T-helper 17 cell (primary cell): Measurements from ENCODE around the gene TAL2. TPM values are rescaled to one million over a fixed set of nuclear protein-coding genes. Genes with fewer than 3 reads are reported as not detected.

Experiments
- ATAC-seq: fragments of 150-1000 bp; cut with Tn5 transposase; 2 replicates; pipeline ENCODE4 v1.10.0; 2021; ENCODE audit warnings: mild to moderate bottlenecking, moderate library complexity
- DNase-seq, 3 donors: peaks; one replicate each; pipeline versions ENCODE4 v3.0.0 to v3.0.0-alpha.2; 2020 to 2021
- H3K9me3 ChIP-seq: one replicate; pipeline ENCODE4 v1.7.0; 2013; ENCODE audit warnings: low read length, mild to moderate bottlenecking; ENCODE audit not compliant: control insufficient read depth, poor library complexity, severe bottlenecking
- H3K27ac Mint-ChIP-seq: one replicate; pipeline ENCODE4 v1.8.0; 2022; ENCODE audit warnings: mild to moderate bottlenecking, moderate library complexity, mixed read lengths
- H3K27me3 Mint-ChIP-seq: one replicate; pipeline ENCODE4 v1.8.0; 2022; ENCODE audit warnings: mixed read lengths
- H3K36me3 Mint-ChIP-seq: one replicate; pipeline ENCODE4 v1.8.0; 2022; ENCODE audit warnings: low read depth, mixed read lengths
- H3K4me1 Mint-ChIP-seq: one replicate; pipeline ENCODE4 v1.8.0; 2022; ENCODE audit warnings: mild to moderate bottlenecking, mixed read lengths
- H3K4me3 Mint-ChIP-seq: one replicate; pipeline ENCODE4 v1.8.0; 2022; ENCODE audit warnings: mild to moderate bottlenecking, moderate library complexity, mixed read lengths
- total RNA-seq, 4 donors: library from RNA in 2 of 4; stranded (reverse) in 2 of 4; gene quantifications; one replicate each; pipeline ENCODE4 v1.2.3 and lab custom pipeline; 2022 to 2026

TAL2 gene
- total RNA-seq, 2 donors from 2014 or later, result not detected

GRCh38 chr9:105656131-105656921 is 5.9 kb upstream of the TAL2 start:
- Mint-ChIP-seq H3K27me3 (peaks cover 42% of the 10 kb centered on the region), H3K4me1 (peaks cover 15% of the 10 kb centered on the region), H3K36me3 (peaks cover 7% of the 10 kb centered on the region), H3K27ac (no peak overlapping the region), H3K4me3 (peak overlapping the region; percentile 81)
- ATAC-seq (peak; percentile 63), DNase-seq (no peak)
- H3K9me3 ChIP-seq, result no peaks in the 10 kb centered on the region

- Mint-ChIP-seq H3K36me3 (peaks cover 7% of the 10 kb centered on the region), H3K4me3 (no peak overlapping the region), H3K27me3 (peaks cover 46% of the 10 kb centered on the region), H3K27ac (no peak overlapping the region), H3K4me1 (peaks cover 15% of the 10 kb centered on the region)
- no peak for ATAC-seq
- H3K9me3 ChIP-seq, result no peaks in the 10 kb centered on the region
- no peak for DNase-seq
These were observed 3.9 kb upstream of the TAL2 start for GRCh38 chr9:105658351-105658750.

- no peak overlapping the region for H3K27ac Mint-ChIP-seq
- H3K27me3 Mint-ChIP-seq, result peaks cover 34% of the 10 kb centered on the region
- no peak overlapping the region for H3K4me3 Mint-ChIP-seq
- peaks cover 8% of the 10 kb centered on the region for H3K4me1 Mint-ChIP-seq
- no peaks in the 10 kb centered on the region for H3K9me3 ChIP-seq
- ATAC-seq (no peak), DNase-seq (no peak)
- peaks cover 3% of the 10 kb centered on the region for H3K36me3 Mint-ChIP-seq
These were observed 1.2 kb upstream of the TAL2 start for GRCh38 chr9:105661011-105661410.

- no peaks in the 10 kb centered on the region for H3K36me3 Mint-ChIP-seq
- no peak for DNase-seq
- peaks cover 11% of the 10 kb centered on the region for H3K27me3 Mint-ChIP-seq
- no peaks in the 10 kb centered on the region for H3K9me3 ChIP-seq
- no peak overlapping the region for H3K27ac Mint-ChIP-seq
- H3K4me1 Mint-ChIP-seq, result no peaks in the 10 kb centered on the region
- no peak overlapping the region for H3K4me3 Mint-ChIP-seq
- ATAC-seq, result no peak
These were observed 1.7 kb downstream of the TAL2 start for GRCh38 chr9:105663914-105664313.

- Mint-ChIP-seq H3K27ac (no peak overlapping the region), H3K4me1 (peaks cover 4% of the 10 kb centered on the region), H3K4me3 (no peak overlapping the region), H3K27me3 (peaks cover 14% of the 10 kb centered on the region), H3K36me3 (no peaks in the 10 kb centered on the region)
- H3K9me3 ChIP-seq, result no peaks in the 10 kb centered on the region
- ATAC-seq (no peak), DNase-seq (no peak)
These were observed 5.6 kb downstream of the TAL2 start for GRCh38 chr9:105667867-105668266.

GRCh38 chr9:105670315-105670714 is 8.1 kb downstream of the TAL2 start:
- no peak overlapping the region for H3K27ac Mint-ChIP-seq
- no peaks in the 10 kb centered on the region for H3K9me3 ChIP-seq
- no peaks in the 10 kb centered on the region for H3K36me3 Mint-ChIP-seq
- ATAC-seq (no peak), DNase-seq (no peak)
- peaks cover 4% of the 10 kb centered on the region for H3K4me1 Mint-ChIP-seq
- peaks cover 14% of the 10 kb centered on the region for H3K27me3 Mint-ChIP-seq
- no peak overlapping the region for H3K4me3 Mint-ChIP-seq

GRCh38 chr9:105670775-105671174 is 8.5 kb downstream of the TAL2 start:
- ATAC-seq, result no peak
- no peaks in the 10 kb centered on the region for H3K9me3 ChIP-seq
- Mint-ChIP-seq H3K27me3 (peaks cover 14% of the 10 kb centered on the region), H3K4me3 (no peak overlapping the region), H3K36me3 (no peaks in the 10 kb centered on the region), H3K4me1 (peaks cover 4% of the 10 kb centered on the region), H3K27ac (no peak overlapping the region)
- DNase-seq, result no peak

- Mint-ChIP-seq H3K27ac (no peak overlapping the region), H3K4me1 (peaks cover 4% of the 10 kb centered on the region), H3K36me3 (no peaks in the 10 kb centered on the region), H3K27me3 (peaks cover 14% of the 10 kb centered on the region), H3K4me3 (no peak overlapping the region)
- H3K9me3 ChIP-seq, result no peaks in the 10 kb centered on the region
- no peak for DNase-seq
- ATAC-seq, result no peak
These were observed 10.5 kb downstream of the TAL2 start for GRCh38 chr9:105672711-105673234.

GRCh38 chr9:105673850-105674387 is 11.7 kb downstream of the TAL2 start:
- H3K36me3 Mint-ChIP-seq, result no peaks in the 10 kb centered on the region
- no peak overlapping the region for H3K27ac Mint-ChIP-seq
- DNase-seq, result no peak
- no peaks in the 10 kb centered on the region for H3K9me3 ChIP-seq
- H3K27me3 Mint-ChIP-seq, result peaks cover 14% of the 10 kb centered on the region
- H3K4me3 Mint-ChIP-seq, result no peak overlapping the region
- ATAC-seq, result no peak
- peaks cover 4% of the 10 kb centered on the region for H3K4me1 Mint-ChIP-seq

- H3K27me3 Mint-ChIP-seq, result peaks cover 13% of the 10 kb centered on the region
- H3K9me3 ChIP-seq, result no peaks in the 10 kb centered on the region
- H3K4me1 Mint-ChIP-seq, result no peaks in the 10 kb centered on the region
- DNase-seq (no peak), ATAC-seq (no peak)
- no peaks in the 10 kb centered on the region for H3K36me3 Mint-ChIP-seq
- no peak overlapping the region for H3K27ac Mint-ChIP-seq
- H3K4me3 Mint-ChIP-seq, result no peak overlapping the region
These were observed 14.2 kb downstream of the TAL2 start for GRCh38 chr9:105676351-105676923.

- Mint-ChIP-seq H3K36me3 (no peaks in the 10 kb centered on the region), H3K4me3 (no peak overlapping the region), H3K27me3 (peaks cover 13% of the 10 kb centered on the region), H3K27ac (no peak overlapping the region), H3K4me1 (no peaks in the 10 kb centered on the region)
- no peak for DNase-seq
- no peak for ATAC-seq
- H3K9me3 ChIP-seq, result no peaks in the 10 kb centered on the region
These were observed 15.9 kb downstream of the TAL2 start for GRCh38 chr9:105678163-105678562.

GRCh38 chr9:105678781-105679180 is 16.5 kb downstream of the TAL2 start:
- Mint-ChIP-seq H3K27ac (no peak overlapping the region), H3K27me3 (peaks cover 13% of the 10 kb centered on the region), H3K36me3 (peaks cover 1% of the 10 kb centered on the region), H3K4me3 (no peak overlapping the region), H3K4me1 (no peaks in the 10 kb centered on the region)
- DNase-seq, result no peak
- no peak for ATAC-seq
- no peaks in the 10 kb centered on the region for H3K9me3 ChIP-seq

- ATAC-seq (no peak), DNase-seq (no peak)
- H3K4me3 Mint-ChIP-seq, result no peak overlapping the region
- H3K4me1 Mint-ChIP-seq, result no peaks in the 10 kb centered on the region
- H3K27ac Mint-ChIP-seq, result no peak overlapping the region
- H3K36me3 Mint-ChIP-seq, result peaks cover 3% of the 10 kb centered on the region
- H3K9me3 ChIP-seq, result no peaks in the 10 kb centered on the region
- peaks cover 13% of the 10 kb centered on the region for H3K27me3 Mint-ChIP-seq
These were observed 17.2 kb downstream of the TAL2 start for GRCh38 chr9:105679257-105680022.
